ENCODE data around the gene CHST8.

- TF ChIP-seq EZH2 (IDR thresholded peaks at IDR 0.05; ENCODE audit: low read depth) (no peak), CTCF (conservative IDR thresholded peaks at IDR 0.05) (no peak)
These were observed 41.1 kb upstream of the CHST8 start for GRCh38 chr19:33580645-33581037.
